HepG2 (cell line): Measurements from ENCODE around the gene PTGDR2.

Source experiments
- IRX3 ChIP-seq: sonication (generic); formaldehyde crosslinking; IDR thresholded peaks from 2 replicates; pipeline ENCODE4 v1.8.1; 2023; ENCODE audit warnings: mild to moderate bottlenecking, low read depth, missing genetic modification reagents, borderline replicate concordance
- TF ChIP-seq, protein P1 (sequence below): sonication (generic); formaldehyde crosslinking; IDR thresholded peaks from 2 replicates; pipeline ENCODE4 v1.4.0; 2020; ENCODE audit warnings: missing genetic modification reagents

- TF ChIP-seq, protein P1, sequence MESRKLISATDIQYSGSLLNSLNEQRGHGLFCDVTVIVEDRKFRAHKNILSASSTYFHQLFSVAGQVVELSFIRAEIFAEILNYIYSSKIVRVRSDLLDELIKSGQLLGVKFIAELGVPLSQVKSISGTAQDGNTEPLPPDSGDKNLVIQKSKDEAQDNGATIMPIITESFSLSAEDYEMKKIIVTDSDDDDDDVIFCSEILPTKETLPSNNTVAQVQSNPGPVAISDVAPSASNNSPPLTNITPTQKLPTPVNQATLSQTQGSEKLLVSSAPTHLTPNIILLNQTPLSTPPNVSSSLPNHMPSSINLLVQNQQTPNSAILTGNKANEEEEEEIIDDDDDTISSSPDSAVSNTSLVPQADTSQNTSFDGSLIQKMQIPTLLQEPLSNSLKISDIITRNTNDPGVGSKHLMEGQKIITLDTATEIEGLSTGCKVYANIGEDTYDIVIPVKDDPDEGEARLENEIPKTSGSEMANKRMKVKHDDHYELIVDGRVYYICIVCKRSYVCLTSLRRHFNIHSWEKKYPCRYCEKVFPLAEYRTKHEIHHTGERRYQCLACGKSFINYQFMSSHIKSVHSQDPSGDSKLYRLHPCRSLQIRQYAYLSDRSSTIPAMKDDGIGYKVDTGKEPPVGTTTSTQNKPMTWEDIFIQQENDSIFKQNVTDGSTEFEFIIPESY (CRISPR knock-in tag) = no peak
- TF ChIP-seq IRX3 = no peak
Observed at GRCh38 chr11:60870733-60871377, 15.1 kb upstream of the PTGDR2 start.
